GM19324 (cell line): ENCODE results near the gene CRYBB1.
A peak's percentile ranks its signal among the peaks of the same experiment; 100 is the strongest.

Source experiments
- ATAC-seq: cut with Tn5 transposase; IDR thresholded peaks from one replicate; pipeline ENCODE4 v1.9.1; 2021; ENCODE audit warnings: mild to moderate bottlenecking, moderate library complexity; ENCODE audit not compliant: unreplicated experiment, low FRiP score

The CRYBB1 gene

DNA sequence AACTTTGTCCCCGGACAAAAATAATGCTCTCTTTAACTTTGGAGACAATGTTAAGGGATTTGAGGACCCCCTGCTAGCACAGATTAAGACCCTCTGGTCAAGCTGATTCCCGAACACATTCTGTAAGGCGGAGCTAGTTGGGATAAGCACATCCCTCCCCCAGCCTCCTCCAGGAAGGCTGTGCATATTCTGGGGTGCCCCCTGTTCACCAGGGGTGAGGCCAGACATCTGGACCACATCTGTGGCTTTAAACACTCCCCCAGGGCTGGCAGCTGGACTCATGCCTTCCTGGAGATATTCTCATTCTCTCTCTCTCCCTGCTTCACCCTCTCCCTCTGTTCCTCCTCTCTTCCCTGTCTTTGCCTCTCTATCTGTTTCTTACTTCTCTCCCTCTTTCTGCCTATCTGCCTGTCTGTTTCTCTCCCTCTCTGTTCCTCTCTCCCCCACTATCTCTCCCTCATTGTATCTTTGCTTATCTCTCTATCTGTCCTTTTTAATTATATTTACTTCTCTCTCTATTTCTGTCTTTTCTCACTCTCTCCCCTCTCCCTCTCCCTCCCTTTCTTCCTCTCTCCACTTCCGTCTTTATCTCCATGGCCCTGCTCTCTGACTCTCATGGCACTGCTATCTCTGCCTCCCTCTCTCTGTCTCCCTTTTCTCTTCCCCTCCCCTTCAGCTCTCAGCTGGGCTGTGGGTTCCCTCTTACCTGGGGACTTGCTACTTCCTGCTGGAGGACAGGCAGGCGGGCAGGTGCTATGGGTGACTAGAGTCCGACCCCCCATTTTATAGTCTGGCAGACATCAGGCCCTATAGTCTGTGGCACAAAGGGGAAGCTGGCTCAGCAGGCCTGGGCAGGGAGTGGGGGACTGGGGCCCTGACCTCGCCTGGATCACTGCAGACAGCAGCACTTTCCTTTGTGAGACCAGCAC lies at the start of gene CRYBB1:
TSS of gene CRYBB1 (minus strand) at position 757 of the 929 bp plus-strand sequence. CDS start 1,708 bp downstream, outside the sequence.
- no peak for ATAC-seq

DNA sequence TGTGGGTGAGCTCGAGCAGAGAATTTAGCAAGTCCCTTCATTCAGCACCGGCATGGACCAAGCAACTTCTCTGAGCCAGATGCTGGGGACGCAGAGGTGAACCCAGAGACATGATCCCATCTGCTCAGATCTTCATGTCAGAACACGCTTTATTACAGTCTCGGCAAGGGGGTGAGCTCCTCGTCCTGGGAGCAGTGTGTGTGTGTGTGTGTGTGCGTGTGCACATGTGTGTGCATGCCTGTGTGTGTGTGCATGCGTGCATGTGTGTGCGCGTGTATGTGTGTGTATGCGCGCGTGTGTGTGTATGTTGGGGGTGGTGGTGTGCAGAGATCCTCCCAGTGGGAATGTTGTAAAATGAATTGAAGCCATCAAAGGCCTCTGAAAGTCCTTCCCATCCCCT lies 49.3 kb upstream of the CRYBB1 start:
- ATAC-seq = no peak

DNA sequence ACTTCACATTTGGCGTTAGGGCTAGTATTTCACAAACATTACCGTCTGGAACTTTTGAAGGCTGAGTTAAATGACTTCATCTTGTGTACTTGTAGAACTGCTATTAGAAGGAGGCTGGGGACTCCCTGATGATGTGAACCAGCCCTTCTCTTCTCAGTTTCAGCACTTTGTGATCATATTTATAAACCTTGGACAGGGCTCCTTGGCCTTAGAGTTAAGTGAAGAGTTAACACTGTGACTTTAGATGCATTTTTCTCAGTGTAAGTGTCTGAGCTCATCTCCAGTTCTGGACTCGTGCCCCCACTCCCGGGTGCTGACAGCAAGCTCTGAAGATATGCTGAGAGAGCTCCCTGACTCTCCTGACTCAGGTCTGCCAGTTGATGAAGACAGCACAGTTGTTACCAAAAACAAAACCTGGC lies 48.0 kb upstream of the CRYBB1 start:
- ATAC-seq = no peak

DNA sequence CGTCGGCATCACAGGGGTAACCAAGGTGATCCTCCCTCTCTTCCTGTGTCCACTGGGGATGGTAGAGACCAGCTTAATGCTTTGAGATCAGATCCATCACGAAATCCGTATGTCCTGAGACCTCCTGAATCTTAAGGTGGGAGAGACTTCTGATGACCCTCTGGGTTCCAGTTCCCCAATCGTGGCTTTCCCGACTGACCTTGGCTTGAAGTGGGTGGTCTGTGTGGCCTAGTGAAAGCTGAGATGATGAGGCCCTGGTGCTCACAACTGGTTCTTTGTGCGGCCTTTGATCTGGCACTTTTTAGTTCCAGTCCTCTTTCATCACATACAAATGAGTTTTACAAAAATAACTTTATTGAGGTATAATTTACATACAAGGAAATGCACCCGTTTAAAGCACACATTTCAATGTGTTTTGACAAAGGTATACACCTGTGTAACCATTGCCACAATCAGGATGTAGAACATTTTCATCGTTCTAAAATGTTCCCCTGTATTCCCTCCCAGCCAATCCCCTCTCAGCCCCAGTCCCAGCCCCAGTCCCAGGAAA lies 45.6 kb upstream of the CRYBB1 start:
- ATAC-seq = no peak

DNA sequence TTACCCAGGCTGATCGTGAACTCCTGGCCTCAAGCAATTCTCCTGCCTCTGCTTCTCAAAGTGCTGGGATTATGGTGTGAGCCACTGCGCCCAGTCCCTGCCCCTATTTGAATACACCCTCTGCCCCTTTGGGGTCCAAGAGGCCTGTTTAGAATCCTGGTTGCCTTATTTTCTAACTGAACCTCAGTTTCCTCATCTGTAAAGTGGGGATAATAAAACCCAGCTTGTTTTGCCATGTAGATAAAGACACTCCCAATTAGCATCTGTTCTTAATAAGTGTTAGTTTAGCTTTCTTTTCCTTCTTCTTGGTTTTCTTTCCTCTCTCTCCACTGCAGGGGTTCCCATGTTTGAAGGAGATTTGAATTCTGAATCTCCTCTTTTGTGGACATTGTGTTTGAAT lies 44.3 kb upstream of the CRYBB1 start:
- ATAC-seq = no peak

DNA sequence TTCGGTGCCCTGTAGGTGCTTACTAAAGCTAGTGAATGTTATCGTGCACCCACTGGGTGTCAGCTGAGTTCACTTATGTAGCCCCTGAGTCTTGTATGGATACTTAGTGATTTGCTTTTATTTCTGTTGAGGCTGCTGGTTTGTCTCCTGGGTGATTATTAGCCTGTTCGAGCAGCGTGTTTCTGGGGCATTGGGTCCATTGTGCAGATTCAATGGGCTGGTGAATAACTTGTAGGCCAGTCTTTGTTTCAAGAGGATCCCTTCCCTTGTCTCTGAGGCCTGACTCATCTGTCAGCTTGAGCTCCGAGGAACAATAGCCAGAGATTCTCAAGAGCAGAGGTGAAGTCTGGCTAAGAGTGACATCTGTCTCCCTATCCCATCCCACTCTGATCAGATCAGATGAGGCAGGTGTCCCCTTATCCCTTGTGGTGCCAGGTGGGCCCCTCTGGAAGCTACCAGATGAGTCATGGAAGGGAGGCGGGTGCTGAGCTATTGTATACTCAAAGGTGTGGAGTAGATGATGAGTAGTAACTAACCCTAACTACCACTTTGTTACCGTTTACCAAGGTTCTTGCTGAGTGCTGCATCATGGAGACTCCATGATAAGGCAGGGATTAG lies 43.2 kb upstream of the CRYBB1 start:
- no peak for ATAC-seq

DNA sequence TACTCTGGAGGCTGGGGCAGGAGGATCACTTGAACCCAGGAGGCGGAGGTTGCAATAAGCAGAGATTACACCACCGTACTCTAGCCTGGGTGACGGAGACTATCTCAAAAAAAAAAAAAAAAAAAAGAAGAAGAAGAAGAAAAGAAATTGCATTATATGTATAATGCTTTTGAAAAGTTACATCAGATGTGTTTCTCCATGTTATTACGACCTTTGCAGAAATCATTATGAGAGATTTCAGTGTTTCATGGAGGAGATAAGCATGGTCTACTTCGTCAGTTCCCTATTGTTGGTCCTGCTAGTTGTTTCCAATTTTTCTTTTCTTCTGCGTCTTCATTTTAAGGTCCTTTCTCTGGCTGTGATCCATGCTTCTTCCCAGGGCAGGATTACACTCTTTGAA lies 42.5 kb upstream of the CRYBB1 start:
- no peak for ATAC-seq

DNA sequence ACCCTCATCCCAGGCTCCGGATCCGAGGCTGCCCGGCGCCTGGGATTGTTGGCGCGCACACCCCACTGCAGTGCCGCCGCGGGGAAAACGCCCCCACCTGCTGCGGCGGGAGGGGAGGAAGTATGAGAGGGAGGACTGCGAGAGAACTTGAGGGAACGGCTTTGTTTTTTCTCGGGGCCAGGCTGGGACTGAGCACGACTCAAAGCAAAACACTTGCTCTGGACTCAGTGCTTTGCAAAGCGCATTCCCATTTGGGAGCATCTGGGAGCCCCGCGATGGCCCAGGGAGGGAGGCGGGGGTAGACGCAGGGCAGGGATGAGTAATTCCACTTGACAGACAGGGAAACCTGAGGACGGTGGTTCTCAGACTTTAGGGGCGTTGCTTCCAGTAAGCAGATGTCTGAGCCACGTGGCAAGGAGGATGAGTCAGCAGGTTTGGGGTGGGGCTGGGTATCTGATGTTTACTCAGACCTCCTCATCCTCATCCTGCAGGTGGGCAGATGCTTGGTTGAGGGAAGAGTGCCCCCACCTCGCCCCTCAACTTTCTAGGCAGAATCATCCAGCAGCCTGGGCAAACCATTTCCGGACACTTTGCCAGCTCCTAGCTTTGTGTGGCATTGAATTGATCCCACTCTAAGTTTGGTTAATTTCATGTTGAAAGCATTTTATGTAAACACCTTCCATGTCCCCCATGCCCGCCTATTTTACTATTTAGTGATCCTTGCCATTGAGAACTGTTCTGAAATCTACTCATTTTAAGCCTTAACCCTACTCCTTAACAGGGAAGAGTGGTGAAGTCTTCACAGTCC lies 41.0 kb upstream of the CRYBB1 start:
- ATAC-seq = no peak

DNA sequence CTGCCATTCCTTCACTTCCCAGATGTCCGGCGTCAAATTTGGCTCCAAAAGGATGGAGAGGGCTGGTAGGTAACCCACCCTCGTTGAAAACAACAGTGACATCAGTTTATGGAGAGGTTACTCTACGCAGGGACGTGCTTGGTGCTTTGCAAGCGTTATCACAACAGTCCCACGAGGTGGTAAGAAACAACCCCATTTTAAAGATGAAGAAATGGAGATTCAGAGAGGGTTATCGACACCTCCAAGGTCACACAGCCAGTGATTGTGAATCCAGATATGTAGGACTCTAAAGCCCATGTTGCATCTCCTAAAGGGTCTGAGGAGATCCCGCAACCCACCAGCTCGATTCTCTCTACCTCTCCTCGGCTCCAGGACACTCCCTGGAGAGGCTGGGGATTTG lies 40.3 kb upstream of the CRYBB1 start:
- no peak for ATAC-seq

DNA sequence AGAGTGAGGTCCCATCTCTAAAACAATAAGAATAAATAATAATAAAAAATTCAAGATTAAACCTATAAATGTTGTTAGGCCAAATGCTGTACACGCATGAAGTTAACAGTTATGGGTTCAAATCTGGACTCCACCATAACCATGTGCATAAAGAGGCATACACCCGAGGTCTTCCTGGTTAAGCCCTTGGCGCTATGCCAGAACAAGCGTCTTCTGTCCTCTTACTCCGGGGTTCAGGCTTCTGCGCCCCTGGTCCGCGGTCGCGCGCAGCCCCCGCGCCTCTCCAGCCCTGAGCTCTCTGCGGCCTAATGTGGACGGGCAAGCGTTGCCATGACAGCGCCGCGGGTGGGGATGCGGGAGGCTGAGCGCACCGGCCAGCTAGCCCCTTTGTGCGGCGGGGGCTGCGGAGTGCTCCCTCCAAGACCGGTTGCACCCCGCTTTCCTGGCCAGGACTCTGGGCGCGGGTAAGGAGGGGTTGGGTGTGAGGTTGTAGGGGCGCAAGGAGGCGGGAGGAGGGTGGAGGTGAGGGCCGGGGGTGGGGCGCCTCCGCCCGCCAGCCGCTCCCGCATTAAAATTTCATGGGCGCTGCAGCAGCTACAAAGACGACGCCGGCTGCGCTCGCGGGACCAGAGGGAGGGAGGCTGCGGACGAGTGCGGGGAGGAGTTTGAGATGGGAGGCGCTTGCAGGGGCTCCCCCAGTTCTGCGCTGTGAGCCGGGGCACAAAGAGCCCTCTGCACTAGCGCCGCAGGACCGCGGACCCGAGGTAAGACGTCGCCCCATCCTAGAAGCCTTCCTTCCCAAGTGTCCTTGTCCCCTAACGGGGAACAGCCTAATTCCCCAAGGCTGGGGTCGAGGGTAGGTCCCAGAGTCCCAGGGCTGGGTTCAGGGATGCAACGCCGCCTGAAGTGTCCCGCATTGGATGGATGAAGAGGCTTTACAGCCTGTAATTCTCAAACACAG lies 39.3 kb upstream of the CRYBB1 start, which contains the start of gene MIAT:
TSS of gene MIAT (plus strand) at position 698 of the 961 bp plus-strand sequence.
- peak; percentile 41 for ATAC-seq

DNA sequence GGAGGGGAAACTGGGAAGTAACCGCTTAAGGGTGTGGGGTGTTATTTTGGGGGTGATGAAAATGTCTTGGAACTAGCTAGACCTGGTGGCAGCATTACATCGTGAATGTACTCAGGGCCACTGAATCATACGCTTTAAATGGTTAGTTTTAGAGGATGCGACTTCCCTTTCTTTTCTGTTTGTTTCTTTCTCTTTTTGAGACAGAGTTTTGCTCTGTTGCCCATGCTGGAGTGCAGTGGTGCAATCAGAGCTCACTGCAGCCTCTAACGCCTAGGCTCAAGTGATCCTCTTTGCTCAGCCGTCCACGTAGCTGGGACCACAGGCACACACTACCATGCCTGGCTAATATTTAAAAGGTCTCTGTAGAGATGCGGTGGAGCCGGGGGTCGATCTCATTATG lies 34.0 kb upstream of the CRYBB1 start:
- no peak for ATAC-seq

DNA sequence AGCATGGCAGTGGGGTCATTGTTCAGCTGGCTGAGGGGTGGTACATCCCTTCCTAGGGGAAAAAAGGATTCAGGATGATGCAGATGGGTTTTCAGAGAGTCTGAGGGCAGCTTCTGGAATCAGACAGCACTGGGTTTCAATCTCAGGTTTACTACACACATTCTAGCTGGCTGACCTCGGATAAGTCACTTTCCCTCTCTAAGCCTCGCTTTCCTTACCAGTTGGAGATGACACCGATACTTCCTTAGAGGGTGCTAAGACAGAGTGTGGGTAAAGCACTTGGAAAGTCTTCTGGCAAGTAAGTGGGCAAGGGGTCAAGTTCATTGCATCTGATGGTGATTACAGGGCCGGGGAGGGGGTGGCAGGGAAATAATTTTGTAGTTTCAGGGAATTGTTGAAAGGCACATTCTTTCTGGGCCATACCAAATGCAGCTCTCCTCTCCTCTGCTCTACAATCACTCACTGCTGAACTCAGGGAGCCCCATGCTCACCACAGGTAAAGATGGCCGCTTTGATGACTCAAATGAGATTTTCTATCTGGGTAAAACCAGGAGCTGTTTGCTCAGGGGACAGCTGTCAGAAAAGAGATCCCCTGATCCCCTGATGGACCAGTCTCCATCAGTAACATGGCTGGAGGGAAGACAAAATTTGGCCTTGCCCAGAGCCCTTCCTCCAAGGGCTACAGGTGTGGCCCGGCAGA lies 33.0 kb upstream of the CRYBB1 start:
- ATAC-seq = no peak

DNA sequence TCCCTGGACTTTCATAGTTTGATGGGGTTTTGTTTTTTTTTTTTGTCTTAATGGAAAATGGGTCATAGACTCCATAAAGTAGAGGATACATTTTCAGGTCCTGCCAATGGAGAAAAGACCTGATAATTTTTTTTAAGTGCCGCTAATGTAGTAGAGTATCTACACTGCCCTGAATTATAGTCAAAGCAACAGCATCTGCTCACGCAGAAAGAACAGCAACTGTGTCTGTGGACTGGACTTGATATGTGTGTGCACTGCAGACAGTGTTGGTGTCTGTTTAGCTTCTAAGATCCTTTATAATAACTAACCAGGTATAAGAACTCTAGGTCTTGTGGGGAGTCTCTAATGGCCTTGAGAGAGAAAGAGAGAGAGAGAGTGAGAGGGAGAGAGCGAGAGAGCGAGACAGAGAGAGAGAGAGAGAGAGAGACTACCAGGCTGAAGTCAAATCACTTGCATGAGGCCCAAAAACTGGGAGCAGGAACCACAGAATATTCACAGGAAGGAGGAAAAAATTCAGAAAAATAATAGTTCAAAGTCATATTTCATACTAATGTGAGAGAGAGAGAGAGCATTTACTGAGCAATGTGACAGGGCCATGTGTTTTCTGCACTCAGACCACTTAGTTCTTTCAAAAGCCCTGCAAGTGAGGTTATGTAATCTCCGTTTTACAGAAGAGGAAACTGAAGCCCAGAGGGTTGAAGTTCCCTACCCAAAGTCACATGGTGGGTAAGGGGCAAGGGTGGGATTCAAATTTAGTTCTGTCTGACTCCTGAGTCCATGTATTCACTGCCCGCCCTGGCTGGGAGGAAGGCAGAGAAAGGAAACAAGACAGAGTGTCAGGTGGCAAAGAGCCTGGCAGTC lies 30.9 kb upstream of the CRYBB1 start:
- ATAC-seq = no peak

DNA sequence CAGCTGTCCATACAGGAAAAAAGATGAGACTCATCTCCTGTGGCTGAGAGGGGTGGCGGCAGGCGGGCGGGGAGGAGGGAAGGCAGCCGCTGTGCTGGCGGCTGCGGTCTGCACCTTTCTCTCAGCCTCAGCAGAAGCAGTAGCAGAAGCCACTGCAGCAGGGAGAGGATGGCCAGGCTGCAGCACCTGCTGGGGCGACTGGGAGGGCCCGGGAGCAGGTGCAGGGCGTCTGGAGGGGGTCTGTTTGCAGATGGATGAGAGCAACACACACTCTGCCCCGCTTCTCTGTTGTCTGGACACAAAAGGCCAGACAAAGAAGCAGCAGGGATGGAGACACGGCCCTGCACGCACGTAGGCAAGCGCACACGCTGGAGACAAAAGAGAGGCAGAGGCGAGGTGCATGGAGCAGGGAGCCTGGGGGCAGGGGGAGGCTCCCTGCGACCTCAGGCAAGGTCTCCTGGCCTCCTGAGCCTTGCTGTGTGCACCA lies 30.2 kb upstream of the CRYBB1 start:
- ATAC-seq = no peak

DNA sequence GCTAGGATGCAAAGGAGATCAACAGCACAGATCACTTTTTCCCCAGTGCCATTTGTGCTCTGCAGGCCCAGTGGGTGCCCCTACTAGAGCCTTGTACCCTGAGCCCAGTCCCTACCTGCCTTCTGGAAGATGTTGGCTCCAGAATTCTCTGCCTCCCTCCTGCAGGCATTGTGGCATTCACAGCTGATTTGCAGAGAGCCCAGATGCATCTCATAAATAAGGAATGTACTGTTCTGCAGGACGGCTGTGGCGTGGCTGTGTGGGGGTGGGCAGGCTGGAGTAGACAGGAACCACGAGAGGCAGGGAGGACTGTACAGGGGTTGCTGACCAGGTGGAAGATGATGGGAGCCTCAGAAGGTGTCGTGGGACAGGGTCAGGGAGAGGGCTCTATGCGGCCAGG lies 28.3 kb upstream of the CRYBB1 start:
- ATAC-seq = no peak

DNA sequence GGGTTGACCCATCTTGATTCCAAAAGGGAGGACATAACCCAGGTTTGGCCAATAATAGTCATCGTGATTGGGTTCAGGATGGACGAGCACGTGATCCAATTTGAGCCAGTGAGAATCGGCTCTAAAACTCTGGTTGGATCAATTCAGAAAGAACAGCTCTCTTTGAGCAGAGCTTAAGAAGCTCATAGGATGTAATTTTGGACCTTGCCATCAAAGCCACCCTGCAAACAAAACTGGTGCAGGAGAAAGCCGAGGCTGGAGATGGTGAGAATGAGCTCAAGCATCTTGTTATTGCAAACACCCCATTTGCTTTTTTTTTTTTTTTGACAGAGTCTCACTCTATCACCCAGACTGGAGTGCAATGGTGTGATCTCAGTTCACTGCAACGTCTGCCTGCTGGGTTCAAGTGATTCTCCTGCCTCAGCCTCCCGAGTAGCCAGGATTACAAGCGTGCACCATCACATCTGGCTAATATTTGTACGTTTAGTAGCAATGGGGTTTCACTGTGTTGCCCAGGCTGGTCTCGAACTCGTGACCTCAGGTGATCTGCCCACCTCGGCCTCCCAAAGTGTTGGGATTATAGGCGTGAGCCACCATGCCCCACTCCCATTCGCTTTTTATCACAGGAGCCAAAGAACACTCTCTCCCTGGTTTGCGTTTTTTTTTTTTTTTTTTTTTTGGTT lies 25.7 kb upstream of the CRYBB1 start:
- ATAC-seq = no peak
